ENCODE results near the gene RIIAD1. TPM values are rescaled to one million over a fixed set of nuclear protein-coding genes. Genes with fewer than 3 reads are reported as not detected.
"Not testable (repeated sequence)": the region's sequence is repeated elsewhere in the genome, so short reads cannot be mapped to it uniquely, and the experiment has no call there.

Gene RIIAD1, protein sequence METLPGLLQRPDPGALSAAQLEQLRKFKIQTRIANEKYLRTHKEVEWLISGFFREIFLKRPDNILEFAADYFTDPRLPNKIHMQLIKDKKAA
- total RNA-seq = 1 to 10 TPM; 3.3 TPM
- long read RNA-seq = 0 reads

DNA sequence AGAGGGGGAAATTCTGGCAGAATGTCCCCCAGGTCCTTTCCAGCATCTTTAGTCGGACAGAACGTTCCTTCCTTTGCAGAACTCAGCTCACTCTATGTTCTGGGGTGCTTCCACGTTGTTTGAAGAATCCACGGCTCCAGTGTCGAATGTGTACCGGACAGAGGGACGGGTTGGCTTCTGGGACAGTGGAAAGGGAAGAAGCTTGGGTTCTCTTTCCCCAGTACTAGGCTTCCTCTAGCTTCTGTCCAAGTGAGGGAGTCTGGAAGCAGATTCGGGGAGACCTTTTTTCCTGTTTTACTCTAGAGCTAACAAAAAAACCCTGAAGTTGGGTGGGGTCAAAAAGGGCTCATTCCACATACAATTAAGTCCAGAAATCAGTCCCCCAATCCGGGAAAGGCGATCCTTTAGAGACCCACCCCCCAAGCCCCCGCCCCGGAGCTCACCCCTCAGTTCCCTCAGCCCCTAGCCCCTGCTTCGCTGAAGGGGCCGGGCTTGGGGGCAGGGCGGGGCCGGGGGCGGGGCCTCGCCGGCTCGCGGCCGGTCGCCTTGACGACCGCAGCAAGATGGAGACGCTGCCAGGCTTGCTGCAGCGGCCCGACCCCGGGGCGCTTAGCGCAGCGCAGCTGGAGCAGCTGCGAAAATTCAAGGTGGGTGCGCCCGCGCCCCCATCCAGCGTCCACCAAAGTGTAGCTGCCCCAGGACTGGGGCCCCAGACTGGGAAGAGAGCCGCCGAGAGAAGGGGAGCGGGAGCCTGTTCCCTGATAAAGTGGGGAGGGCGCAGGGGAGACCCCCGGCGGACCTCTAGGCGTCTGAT lies at the start of gene RIIAD1:
Gene RIIAD1, plus strand, starts transcription at position 549 of the 814 bp plus-strand sequence. Its CDS starts 15 bp downstream, at position 564.
- intact Hi-C loops (cut with DNase I) = loop anchor here in 1 of 2 donors (5.0 kb wide), 1 partner anchor 109 kb away; the partner anchor contains the start of gene SNX27
- DNase-seq (no peak), ATAC-seq (peak; percentile 88 to 92)

DNA sequence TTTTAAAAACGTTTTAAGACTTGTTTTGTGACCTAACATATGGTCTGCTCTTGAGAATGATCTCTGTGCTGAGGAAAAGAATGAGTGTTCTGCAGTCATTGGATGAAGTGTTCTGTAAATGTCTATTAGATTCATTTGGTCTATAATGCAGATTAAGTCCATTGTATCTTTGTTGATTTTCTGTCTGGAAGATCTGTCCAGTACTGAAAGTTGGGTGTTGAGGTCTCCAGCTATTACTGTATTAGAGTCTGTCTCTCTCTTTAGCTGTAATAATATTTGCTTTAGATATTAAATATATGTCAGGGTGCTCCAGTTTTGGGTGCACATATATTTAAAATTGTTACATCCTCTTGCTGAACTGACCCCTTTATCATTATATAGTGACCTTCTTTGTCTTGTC lies 47.9 kb upstream of the RIIAD1 start:
- intact Hi-C loops (cut with DNase I) = no loop called here
- ATAC-seq (no peak), DNase-seq (no peak)

DNA sequence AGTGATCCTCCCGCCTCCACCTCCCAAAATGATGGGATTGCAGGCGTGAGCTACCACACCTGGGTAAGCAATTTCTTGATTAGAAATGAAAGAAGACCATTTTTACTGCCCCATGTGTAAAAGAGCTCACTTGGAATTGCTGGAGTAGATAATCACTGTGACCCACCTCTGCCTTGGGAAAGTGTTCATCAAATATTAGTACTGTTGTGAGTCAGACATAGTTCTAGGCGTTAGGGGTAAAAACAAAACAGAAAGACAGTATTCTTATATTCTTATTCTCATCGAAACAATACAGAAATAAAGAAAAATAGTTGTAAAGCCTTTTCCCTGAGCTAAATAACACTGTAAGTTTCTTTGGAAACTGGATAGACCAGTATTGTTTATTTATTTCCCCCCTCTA lies 40.9 kb upstream of the RIIAD1 start:
- ATAC-seq (no peak), DNase-seq (no peak)
- intact Hi-C loops (cut with DNase I) = no loop called here

DNA sequence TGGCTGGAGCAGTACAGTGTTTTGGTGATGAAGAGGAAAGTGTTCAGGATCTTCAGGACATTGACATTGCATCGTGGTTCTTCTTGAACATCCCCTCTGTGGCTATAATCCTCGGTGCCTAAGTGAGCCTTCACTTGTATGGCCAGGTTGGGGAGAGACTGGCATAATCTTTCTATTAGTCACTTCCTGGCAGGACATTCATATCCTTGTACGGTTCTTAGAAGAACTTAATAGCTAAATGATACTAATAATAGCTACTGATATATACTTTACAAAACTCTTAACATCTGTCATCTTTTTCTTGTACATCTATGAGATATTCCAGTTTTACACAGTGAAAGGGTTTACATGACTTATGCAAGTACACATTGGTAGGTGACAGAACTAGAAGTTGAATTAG lies 40.5 kb upstream of the RIIAD1 start:
- ATAC-seq (peak; percentile 55 to 90), DNase-seq (no peak)
- intact Hi-C loops (cut with DNase I) = no loop called here

DNA sequence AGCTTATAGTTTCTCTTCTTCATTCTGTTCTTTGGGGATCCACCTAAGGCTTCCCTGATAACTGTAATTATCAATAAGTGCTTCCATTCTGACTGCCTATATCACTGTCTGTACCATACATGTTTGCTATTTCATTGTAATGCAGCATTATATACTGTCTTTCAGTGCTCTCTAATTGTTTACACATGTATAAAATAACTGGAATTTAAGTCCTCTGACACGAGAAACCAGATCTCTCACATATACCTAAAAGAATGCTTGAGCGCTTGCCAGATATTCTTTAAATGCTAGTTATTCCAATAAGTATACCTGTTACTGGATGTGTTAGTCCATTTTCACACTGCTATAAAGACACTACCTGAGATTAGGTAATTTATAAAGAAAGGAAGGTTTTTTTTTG lies 39.4 kb upstream of the RIIAD1 start:
- intact Hi-C loops (cut with DNase I) = no loop called here
- DNase-seq (no peak), ATAC-seq (no peak)

DNA sequence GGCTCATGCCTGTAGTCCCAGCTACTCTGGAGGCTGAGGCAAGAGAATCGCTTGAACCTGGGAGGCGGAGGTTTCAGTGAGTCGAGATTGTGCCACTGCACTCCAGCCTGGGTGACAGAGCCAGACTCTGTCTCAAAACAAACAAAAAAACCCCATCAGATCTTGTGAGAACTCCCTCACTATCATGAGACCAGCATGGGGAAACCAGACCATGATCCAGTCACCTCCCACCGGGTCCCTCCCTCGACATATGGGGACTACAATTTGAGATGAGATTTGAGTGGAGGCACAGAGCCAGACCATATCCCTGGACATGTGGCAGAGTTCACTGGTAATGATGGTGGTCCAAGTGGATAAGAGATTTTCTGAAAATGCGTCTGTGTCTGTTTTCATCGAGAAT lies 38.4 kb upstream of the RIIAD1 start:
- DNase-seq; ATAC-seq; intact Hi-C loops (cut with DNase I): not testable (repeated sequence)

DNA sequence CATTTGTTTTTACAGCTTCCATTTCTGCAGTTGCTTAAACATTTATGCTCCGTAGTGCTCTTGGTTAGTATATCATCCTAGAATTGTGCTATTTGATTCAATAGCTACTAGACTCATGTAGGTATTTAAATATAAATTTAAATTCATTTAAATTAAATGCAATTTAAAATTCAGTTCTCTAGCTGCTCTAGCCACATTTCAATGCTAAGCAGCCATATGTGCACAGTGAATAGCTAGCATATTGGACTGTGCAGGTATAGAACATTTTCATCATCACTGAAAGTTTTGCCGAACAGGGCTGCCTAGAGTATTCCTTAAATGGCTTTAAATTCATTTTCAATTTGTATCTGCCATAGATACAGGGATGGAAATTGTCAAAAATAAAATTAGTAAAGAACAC lies 37.2 kb upstream of the RIIAD1 start:
- ATAC-seq (no peak), DNase-seq (no peak)
- intact Hi-C loops (cut with DNase I) = no loop called here

DNA sequence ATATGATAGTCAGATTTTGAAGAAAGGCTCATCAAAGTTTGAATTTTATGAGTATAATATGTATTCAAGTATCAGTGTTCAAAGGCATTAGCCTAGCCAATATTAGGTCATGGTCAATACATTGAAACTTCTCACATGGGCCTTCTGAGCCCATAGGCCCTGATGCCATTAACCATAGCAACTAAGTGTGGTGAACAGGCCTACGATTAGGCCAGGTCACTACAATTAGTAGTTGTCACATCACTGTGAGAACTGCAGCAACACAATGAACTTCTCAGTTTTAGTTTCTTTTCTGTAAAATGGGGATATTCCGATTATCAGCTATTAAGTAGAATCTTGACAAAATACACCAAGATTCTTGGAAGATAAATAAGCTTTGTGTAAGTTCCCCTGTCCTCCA lies 34.8 kb upstream of the RIIAD1 start:
- no peak for DNase-seq
- intact Hi-C loops (cut with DNase I) = no loop called here
- ATAC-seq = no peak

DNA sequence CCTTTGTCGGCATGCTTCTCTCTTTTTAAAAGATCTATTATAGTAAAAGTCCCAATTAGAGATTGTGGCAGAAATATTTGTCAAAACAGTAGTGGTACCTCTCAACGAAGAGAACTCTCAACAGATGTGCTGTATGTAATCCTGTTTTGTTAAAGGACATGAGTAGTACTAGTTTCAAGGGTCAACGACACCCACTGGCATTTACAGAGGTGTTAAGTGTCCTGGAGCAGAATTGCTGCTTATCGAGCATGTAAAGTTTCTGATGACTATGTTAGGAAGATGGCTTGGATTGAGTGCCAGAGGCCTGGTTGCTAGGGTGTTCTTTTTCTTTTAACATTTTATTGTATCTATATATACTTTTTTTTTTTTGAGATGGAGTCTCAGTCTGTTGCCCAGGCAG lies 31.8 kb upstream of the RIIAD1 start:
- DNase-seq (no peak), ATAC-seq (peak; percentile 61 to 68)
- intact Hi-C loops (cut with DNase I) = no loop called here

DNA sequence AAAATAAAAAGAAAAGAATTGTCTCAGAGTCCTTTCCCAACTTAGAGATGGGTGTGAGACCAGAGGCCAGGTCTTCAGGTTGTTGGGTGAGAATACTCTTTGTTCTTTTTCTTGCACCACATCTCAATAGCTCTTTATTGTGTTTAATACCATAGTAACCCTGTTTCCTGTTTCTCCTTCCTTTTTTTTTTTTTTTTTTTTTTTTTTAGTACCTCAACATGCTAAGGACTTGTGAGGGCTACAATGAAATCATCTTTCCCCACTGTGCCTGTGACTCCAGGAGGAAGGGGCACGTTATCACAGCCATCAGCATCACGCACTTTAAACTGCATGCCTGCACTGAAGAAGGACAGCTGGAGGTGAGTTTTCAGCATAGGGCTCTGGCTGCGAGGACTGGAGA lies 29.1 kb upstream of the RIIAD1 start:
- ATAC-seq (no peak), DNase-seq (no peak)
- intact Hi-C loops (cut with DNase I) = loop anchor here in 1 of 2 donors (2.0 kb wide), 1 partner anchor 43 kb away; no protein-coding TSS in a partner anchor

DNA sequence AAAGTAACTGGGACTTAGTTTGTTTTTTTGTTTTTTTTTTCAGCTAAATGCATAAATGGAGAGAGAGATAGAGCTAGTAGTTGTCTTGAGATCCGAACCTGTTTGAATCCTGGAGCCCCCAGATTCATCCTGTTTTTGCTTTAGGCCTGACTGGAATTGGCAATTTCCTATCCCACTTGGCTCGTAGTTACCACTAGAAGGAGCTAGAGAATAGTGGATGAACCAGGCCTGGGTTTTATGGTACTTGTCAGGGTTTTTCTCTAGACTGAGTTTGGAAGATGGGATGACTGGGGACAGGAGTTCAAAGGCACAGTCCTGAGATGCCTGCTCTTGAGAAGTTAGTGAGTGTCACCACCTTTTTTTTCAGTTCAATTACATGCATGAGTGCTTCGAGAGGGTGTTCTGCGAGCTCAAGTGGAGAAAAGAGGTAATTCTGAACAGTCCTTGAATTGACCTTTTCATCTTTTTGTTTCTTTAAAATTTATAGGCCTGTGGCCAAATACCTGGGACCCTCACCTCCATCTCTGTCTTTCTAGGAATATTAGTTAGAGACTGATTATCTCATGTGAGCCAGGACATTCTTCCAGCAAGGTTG lies 28.2 kb upstream of the RIIAD1 start:
- intact Hi-C loops (cut with DNase I) = loop anchor here in 1 of 2 donors (2.0 kb wide), 1 partner anchor 42 kb away; no protein-coding TSS in a partner anchor
- no peak for DNase-seq
- peak in 1 of 2 donors; percentile 30 for ATAC-seq

DNA sequence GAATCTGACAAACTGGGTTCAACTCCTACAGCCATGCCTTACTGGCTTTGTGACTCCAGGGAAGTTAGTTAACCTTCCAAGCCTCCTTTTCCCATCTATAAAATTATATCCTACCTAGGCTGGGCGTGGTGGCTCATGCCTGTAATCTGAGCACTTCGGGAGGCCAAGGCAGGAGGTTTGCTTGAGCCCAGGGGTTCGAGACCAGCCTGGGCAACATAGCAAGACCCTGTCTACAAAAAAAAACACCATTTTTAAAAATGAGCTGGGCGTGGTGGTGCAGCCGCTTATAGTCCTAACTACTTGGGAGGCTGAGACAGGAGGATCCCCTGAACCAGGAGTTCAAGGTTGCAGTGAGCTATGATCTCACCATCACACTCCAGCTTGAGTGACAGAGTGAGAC lies 19.8 kb upstream of the RIIAD1 start:
- no peak for ATAC-seq
- DNase-seq = no peak
- intact Hi-C loops (cut with DNase I) = no loop called here

DNA sequence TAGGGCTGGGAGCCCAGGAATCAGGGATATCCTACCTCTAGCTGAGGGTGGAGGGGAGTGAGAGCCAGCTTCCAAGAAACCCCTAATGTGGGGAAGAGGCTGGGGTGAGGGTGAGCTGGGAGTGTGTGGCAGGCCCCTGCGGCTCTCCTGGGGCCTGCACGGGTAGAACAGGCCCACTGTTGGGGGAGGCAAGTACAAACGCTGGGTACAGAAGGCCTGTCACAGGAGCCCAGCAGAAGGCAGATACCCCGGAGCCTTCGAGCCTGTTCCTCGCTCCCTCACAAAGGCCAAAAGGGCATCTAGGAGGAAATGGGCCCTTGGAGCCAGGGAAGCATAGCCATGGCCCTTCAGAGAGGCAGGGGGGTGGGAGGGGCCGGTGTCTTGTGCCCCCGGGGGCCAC lies 18.4 kb upstream of the RIIAD1 start:
- DNase-seq (no peak), ATAC-seq (no peak)
- intact Hi-C loops (cut with DNase I) = no loop called here

DNA sequence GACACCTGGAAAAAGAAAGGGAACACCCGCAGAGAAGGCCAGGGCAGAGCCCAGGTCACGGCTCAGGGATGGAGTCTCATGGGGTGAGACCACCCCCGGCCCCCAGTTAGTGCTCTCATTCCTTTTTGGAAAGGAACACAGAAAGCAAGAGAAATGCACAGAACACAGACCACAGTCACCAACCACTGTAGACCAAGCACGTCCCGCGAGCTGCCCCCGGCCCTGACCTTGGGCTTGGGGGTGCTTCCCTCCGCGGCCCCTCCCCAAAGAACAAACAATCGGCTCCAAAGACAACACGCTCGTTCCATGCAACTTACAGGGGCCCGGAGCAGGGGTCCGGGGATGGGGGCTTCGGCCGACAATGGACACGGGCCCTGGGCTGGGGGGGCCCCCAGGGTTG lies 17.5 kb upstream of the RIIAD1 start:
- DNase-seq = no peak
- intact Hi-C loops (cut with DNase I) = no loop called here
- no peak for ATAC-seq

DNA sequence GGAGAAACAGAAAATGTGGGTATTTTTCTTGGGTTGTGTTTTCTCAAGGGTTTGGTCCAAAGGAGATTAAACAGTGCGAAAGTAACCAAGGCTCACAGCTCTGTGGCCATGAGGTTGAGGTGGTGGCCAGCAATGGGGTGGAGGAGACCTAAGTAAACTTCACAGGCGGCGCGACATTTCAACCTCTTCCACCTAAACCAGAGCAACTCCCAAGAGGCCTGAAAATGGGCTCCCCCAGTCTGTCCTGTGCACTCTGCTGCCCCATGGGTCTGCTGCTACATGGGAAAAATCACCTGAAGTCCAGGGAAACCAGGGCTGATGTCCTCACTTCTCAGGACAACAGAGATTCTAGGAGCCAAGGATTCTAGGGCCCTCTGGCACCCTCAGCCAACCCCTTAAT lies 17.1 kb upstream of the RIIAD1 start:
- DNase-seq (no peak), ATAC-seq (no peak)
- intact Hi-C loops (cut with DNase I) = no loop called here

DNA sequence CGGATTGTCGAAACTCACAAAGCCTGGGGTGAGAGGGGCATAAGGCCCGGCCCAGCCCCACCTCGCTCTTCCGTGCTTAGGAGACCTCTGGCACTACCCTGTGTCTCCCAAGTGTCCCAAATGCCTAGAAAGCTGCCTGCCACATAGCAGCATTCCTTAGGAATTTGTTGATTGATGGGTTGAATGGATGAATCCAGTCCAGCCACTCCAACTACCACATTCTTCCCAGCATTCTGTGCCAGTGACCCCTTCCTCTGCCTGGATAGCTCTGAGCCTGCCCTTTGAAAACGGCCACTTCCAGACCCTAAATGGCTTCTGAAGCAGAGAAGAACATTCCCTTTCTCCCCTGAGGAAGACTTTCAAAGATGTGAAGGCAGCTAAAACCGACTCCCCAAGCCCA lies 16.2 kb upstream of the RIIAD1 start:
- intact Hi-C loops (cut with DNase I) = no loop called here
- no peak for ATAC-seq
- DNase-seq = no peak

DNA sequence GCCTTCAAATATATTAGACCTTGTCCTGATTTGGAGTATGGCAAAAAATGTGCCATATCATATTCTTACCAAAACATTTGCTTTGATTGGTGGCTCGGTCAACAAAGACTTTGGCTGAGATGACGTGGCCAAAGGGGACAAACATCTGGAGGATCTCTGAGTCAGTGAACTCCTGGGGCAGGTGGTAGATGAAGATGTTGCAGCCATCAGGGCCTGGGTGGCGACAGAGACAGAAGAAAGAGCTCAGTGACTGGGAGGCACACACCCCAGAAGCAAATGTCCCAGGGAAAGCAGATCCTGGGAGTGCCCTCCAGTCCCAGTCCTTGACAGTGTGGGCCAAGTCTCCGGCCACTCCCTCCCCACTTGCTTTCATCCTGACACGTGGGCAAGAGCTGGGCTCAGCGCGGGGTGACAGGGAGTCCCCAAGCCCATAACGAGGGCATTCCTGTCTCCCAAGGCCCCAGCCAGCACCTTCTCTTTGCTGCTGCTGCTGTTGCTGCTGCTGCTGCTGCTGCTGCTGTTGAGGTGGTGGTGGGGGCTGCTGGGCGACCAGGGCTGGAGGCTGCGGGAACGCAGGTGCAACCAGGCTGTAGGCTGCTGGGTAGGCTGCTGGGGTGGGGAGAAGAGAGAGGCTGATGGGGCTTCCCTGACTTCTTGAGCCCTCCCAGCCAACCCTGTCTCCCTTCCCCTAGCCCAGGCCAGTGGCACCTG lies 15.4 kb upstream of the RIIAD1 start:
- intact Hi-C loops (cut with DNase I) = no loop called here
- ATAC-seq (no peak), DNase-seq (no peak)

DNA sequence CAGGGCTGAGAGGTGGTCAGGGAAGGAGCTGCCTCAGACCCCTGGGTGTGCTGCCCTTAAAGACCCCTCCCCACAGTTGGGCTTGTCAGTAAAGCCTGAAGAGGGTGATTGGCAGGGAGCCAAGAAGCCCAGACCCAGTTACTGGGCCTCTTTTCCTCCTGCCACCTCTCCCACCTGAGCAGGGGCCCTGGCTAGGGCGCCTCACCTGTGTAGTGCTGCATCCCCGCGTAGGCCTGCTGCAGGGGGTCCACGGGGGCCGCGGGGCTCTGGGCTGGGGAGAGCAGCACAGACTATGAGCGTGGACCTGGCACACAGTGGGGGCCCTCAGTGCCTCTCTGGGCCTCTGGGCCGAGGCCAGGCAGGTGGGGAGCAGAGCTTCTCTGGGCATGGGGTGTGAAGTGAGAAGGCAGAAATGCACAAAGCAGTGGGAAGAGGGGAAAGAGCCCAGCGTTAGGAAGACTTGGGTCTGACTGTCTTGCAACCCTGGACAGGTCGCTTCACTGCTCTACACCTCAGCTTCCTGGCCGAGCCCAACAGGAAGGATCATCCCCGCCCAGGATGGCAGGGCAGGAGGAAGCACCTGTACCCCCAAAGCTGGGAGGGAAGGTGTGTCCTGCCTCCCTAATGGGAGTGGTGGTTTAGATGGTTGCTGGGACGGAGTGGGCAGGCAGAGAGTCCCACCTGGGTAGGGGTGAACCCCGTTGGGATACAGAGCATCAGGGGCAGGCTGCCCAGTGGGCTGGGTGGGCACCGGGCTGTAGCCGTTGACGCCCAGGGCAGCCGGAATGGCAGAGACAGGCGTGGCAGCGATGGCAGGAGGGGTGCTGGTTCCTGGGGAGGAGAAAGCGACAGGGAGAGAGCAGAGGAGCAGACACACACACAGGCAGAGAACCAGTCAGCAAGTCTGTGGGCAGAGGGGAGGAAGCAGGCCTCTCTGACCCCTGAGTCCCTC lies 14.6 kb upstream of the RIIAD1 start:
- ATAC-seq (no peak), DNase-seq (no peak)
- intact Hi-C loops (cut with DNase I) = no loop called here

DNA sequence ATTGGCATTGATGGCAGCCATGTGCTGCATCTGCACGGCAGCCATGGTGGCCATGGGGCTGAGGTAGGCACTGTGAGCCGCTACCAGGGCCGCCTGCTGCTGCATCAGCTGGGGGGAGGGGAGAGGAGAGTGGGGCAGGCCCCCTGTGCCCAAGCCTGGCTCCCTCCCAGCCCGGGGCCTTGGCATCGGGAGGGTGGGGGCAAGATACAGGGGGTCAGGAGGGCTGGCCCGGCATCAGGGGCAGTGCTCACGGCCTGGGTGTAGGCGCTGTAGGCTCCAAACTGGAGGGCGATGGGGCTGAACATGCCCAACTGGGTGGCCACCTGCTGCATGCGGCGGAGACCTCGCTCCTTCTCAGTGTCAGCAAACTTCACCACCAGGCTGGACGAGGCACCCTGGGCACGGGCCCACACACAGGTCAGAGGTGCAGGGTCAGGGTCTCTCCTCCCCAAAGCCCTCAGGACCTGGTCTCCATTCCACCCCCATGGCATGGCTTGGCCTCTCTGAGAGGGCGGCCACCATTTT lies 13.7 kb upstream of the RIIAD1 start:
- intact Hi-C loops (cut with DNase I) = no loop called here
- no peak for ATAC-seq
- no peak for DNase-seq

Measured in left cardiac atrium (tissue), 4 donors.